MM.1S (cell line): Measurements from ENCODE around the gene RASSF1.

Source experiments
- CTCF ChIP-seq: fragments of 300-600 bp; sonication (generic); IDR thresholded peaks from 2 replicates; pipeline ENCODE4 v1.5.1; 2016; ENCODE audit warnings: antibody characterized with exemption, low read length, mixed read lengths
- EZH2 ChIP-seq: fragments of 300-600 bp; sonication (generic); optimal IDR thresholded peaks from 2 replicates; pipeline ENCODE3; 2017; ENCODE audit warnings: low read depth, mild to moderate bottlenecking, antibody characterized with exemption, low read length, mixed read lengths
- EZH2phosphoT487 ChIP-seq: fragments of 300-600 bp; sonication (generic); IDR thresholded peaks from 2 replicates; pipeline ENCODE4 v1.6.1; 2018; ENCODE audit warnings: antibody characterized with exemption, low read length

DNA sequence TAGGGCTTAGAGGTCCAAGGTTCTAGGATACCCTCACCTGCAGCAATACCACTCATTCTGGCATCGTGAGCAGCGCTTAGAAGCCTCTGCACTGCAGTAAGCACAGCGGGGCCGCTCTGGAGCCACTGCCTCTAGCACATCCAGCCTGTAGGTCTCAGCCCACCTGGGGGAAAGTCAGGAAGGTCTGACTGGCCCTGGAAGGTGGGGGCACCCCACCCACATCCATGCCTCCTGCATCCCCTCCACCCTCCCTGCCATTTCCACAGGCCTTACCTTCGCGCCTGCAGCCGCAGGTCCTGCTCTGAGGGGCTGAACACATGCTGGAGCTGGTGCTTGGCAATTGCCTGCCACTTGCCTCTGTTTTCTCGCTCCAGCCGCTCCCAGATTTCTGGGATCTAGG, 901 bp upstream of the RASSF1 start:
- TF ChIP-seq EZH2phosphoT487 (no peak), CTCF (no peak), EZH2 (no peak)
